IMR-90 (cell line): Measurements from ENCODE around the gene TCOF1. TPM values are rescaled to one million over a fixed set of nuclear protein-coding genes. Genes with fewer than 3 reads are reported as not detected.

Experiments
- ATAC-seq: fragments of 200-7000 bp; cut with Tn5 transposase; 2 replicates; pipeline ENCODE4 v1.9.1; 2020; ENCODE audit warnings: low read depth, mild to moderate bottlenecking, moderate library complexity
- BruUV-seq: library from RNA; stranded (reverse); fragments of 400-500 nt; replicated peaks from 2 replicates; lab custom pipeline; 2021; lab: Mats Ljungman, UMichigan
- CTCF ChIA-PET: fragments of 300-600 bp; formaldehyde crosslinking; extraction: SDS; loops from one replicate; lab custom pipeline; 2021; ENCODE audit warnings: antibody characterized with exemption; lab: Yijun Ruan, JAX
- POLR2A ChIA-PET: fragments of 300-600 bp; sonication (Branson Sonifier 250); formaldehyde crosslinking; loops from one replicate; lab custom pipeline; 2022; ENCODE audit warnings: antibody characterized with exemption; ENCODE audit not compliant: unreplicated experiment; lab: Charles Lee
- DNase-seq: peaks from one replicate; pipeline ENCODE4 v3.0.0; 2013
- H2AFZ ChIP-seq: replicated peaks from 2 replicates; pipeline ENCODE3; 2013; ENCODE audit warnings: low read length, mild to moderate bottlenecking; ENCODE audit not compliant: poor library complexity
- H2AK5ac ChIP-seq: 2 replicates; pipeline ENCODE4 v1.6.1; 2013; ENCODE audit warnings: low read depth, low read length, inconsistent platforms
- H2AK9ac ChIP-seq: replicated peaks from 2 replicates; pipeline ENCODE3; 2013; ENCODE audit warnings: mild to moderate bottlenecking, low read depth, low read length, moderate library complexity; ENCODE audit not compliant: poor library complexity
- H2BK120ac ChIP-seq: 2 replicates; pipeline ENCODE4 v1.6.1; 2013; ENCODE audit warnings: low read depth, low read length, inconsistent platforms
- H2BK15ac ChIP-seq: 3 replicates; pipeline ENCODE4 v1.6.1; 2013; ENCODE audit warnings: low read depth, low read length, inconsistent platforms
- H2BK20ac ChIP-seq: 2 replicates; pipeline ENCODE4 v1.6.1; 2013; ENCODE audit warnings: low read depth, mild to moderate bottlenecking, inconsistent platforms, low read length, moderate library complexity
- H2BK5ac ChIP-seq: 2 replicates; pipeline ENCODE4 v1.6.1; 2013; ENCODE audit warnings: mild to moderate bottlenecking, low read depth, low read length, inconsistent platforms; ENCODE audit not compliant: poor library complexity, severe bottlenecking
- H3K14ac ChIP-seq: replicated peaks from 2 replicates; pipeline ENCODE4 v1.6.1; 2013; ENCODE audit warnings: low read depth, low read length, inconsistent platforms
- H3K18ac ChIP-seq: 2 replicates; pipeline ENCODE4 v1.6.1; 2013; ENCODE audit warnings: low read depth, low read length, control low read depth
- H3K23ac ChIP-seq: 2 replicates; pipeline ENCODE4 v1.6.1; 2013; ENCODE audit warnings: low read depth, low read length, inconsistent platforms
- H3K27ac ChIP-seq: 2 replicates; pipeline ENCODE4 v1.5.1; 2013; ENCODE audit warnings: mild to moderate bottlenecking, control low read depth, low read length; ENCODE audit not compliant: insufficient read depth
- H3K27me3 ChIP-seq: 2 replicates; pipeline ENCODE4 v1.6.1; 2013; ENCODE audit warnings: low read length; ENCODE audit not compliant: control insufficient read depth, insufficient read depth
- H3K36me3 ChIP-seq: 2 replicates; pipeline ENCODE4 v1.6.1; 2013; ENCODE audit warnings: low read length, mixed read lengths; ENCODE audit not compliant: control insufficient read depth, insufficient read depth
- H3K4ac ChIP-seq: 2 replicates; pipeline ENCODE4 v1.6.1; 2013; ENCODE audit warnings: low read depth, low read length, inconsistent platforms
- H3K4me1 ChIP-seq: 2 replicates; pipeline ENCODE4 v1.6.1; 2013; ENCODE audit warnings: low read length, mixed read lengths; ENCODE audit not compliant: control insufficient read depth, insufficient read depth
- H3K4me2 ChIP-seq: 2 replicates; pipeline ENCODE4 v1.6.1; 2013; ENCODE audit warnings: low read depth, mild to moderate bottlenecking, control low read depth, low read length, moderate library complexity
- H3K4me3 ChIP-seq: 2 replicates; pipeline ENCODE4 v1.5.1; 2013; ENCODE audit warnings: low read depth, mild to moderate bottlenecking, control low read depth, low read length, moderate library complexity; ENCODE audit not compliant: insufficient read depth
- H3K56ac ChIP-seq: 2 replicates; pipeline ENCODE4 v1.6.1; 2013; ENCODE audit warnings: low read length, inconsistent platforms; ENCODE audit not compliant: insufficient read depth; ENCODE audit errors: extremely low read depth
- H3K79me1 ChIP-seq, 2 experiments: 2 replicates each; pipeline ENCODE4 v1.6.1; 2013; ENCODE audit warnings: low read length in 2 of 2, inconsistent platforms in 1 of 2, low read depth in 1 of 2
- H3K9ac ChIP-seq: 2 replicates; pipeline ENCODE4 v1.6.1; 2013; ENCODE audit warnings: low read depth, low read length, control low read depth
- H3K9me1 ChIP-seq: 2 replicates; pipeline ENCODE4 v1.6.1; 2013; ENCODE audit warnings: low read length, inconsistent platforms; ENCODE audit not compliant: insufficient read depth
- H3K9me3 ChIP-seq: 2 replicates; pipeline ENCODE4 v1.6.1; 2013; ENCODE audit warnings: low read length; ENCODE audit not compliant: control insufficient read depth, insufficient read depth
- H4K20me1 ChIP-seq: 2 replicates; pipeline ENCODE4 v1.6.1; 2013; ENCODE audit warnings: low read length, inconsistent platforms; ENCODE audit not compliant: insufficient read depth
- H4K5ac ChIP-seq: 2 replicates; pipeline ENCODE4 v1.6.1; 2013; ENCODE audit warnings: mild to moderate bottlenecking, low read depth, low read length, control low read depth
- H4K8ac ChIP-seq, 2 experiments: 2 replicates each; pipeline ENCODE4 v1.6.1; 2013; ENCODE audit warnings: low read depth in 2 of 2, low read length in 2 of 2, control low read depth in 1 of 2, inconsistent platforms in 1 of 2
- H4K91ac ChIP-seq: 2 replicates; pipeline ENCODE4 v1.6.1; 2013; ENCODE audit warnings: low read depth, low read length, inconsistent platforms; ENCODE audit not compliant: insufficient read depth
- BHLHE40 ChIP-seq: fragments of 150-350 bp; IDR thresholded peaks from 2 replicates; pipeline ENCODE4 v1.6.1; 2016; ENCODE audit warnings: mild to moderate bottlenecking, low read depth, low read length
- CHD1 ChIP-seq: IDR thresholded peaks from 2 replicates; pipeline ENCODE4 v1.6.1; 2012; ENCODE audit warnings: low read depth, low read length, improper control_type of control experiment
- MAZ ChIP-seq: IDR thresholded peaks from 2 replicates; pipeline ENCODE4 v1.6.1; 2012; ENCODE audit warnings: low read depth, mild to moderate bottlenecking, low read length, improper control_type of control experiment, moderate library complexity, borderline replicate concordance
- MXI1 ChIP-seq: IDR thresholded peaks from 2 replicates; pipeline ENCODE4 v1.6.1; 2012; ENCODE audit warnings: low read depth, mild to moderate bottlenecking, low read length, moderate library complexity, borderline replicate concordance
- NFE2L2 ChIP-seq: fragments of 150-350 bp; IDR thresholded peaks from 2 replicates; pipeline ENCODE4 v1.6.1; 2016; ENCODE audit warnings: low read depth, mild to moderate bottlenecking, low read length
- POLR2A ChIP-seq: IDR thresholded peaks from 2 replicates; pipeline ENCODE4 v1.6.1; 2012; ENCODE audit warnings: mild to moderate bottlenecking, low read depth, low read length
- RAD21 ChIP-seq: IDR thresholded peaks from 2 replicates; pipeline ENCODE4 v1.6.1; 2012; ENCODE audit warnings: low read length, improper control_type of control experiment
- RCOR1 ChIP-seq: IDR thresholded peaks from 2 replicates; pipeline ENCODE4 v1.6.1; 2012; ENCODE audit warnings: mild to moderate bottlenecking, low read length, improper control_type of control experiment; ENCODE audit not compliant: insufficient replicate concordance
- RFX5 ChIP-seq: IDR thresholded peaks from 2 replicates; pipeline ENCODE4 v1.8.0; 2012; ENCODE audit warnings: low read depth, mild to moderate bottlenecking, low read length, moderate library complexity
- USF2 ChIP-seq: fragments of 150-350 bp; IDR thresholded peaks from 2 replicates; pipeline ENCODE4 v1.6.1; 2017; ENCODE audit warnings: mild to moderate bottlenecking, antibody characterized with exemption, low read length, low read depth
- WGBS, 2 experiments: methylation state at CpG; one replicate each; pipeline versions ENCODE4 v1.1.5 to v1.1.7; 2013; ENCODE audit warnings: missing lambda C conversion rate in 2 of 2; ENCODE audit not compliant: insufficient read length in 1 of 2; ENCODE audit errors: extremely low coverage in 2 of 2; 5-methylcytosine and 5-hydroxymethylcytosine counted together
- dilution Hi-C: fragments of 300-500 bp; cut with HindIII; formaldehyde crosslinking; loops from one replicate; pipeline ENCODE4 v1.14.3; 2018; ENCODE audit warnings: low sequenced_read_pairs; ENCODE audit not compliant: unreplicated experiment
- in situ Hi-C: fragments of 300-500 bp; cut with MboI; formaldehyde crosslinking; loops from 3 replicates; pipeline ENCODE4 v1.14.3; 2019; ENCODE audit warnings: low sequenced_read_pairs, inconsistent platforms, mixed read lengths
- intact Hi-C: fragments of 100-400 bp; cut with micrococcal nuclease; formaldehyde crosslinking; loops from 2 replicates; pipeline ENCODE4 v1.10.0; 2022
- polyA plus RNA-seq, 3 experiments: library from polyadenylated mRNA; depleted of rRNA; stranded (reverse); fragments of >200 nt; gene quantifications; 2 replicates each; pipeline ENCODE4 v1.2.3, GENCODE V29; 2012; ENCODE audit warnings: low replicate concordance in 1 of 3
- total RNA-seq: library from RNA; depleted of rRNA; stranded (reverse); fragments of >200 nt; gene quantifications from 2 replicates; pipeline ENCODE4 v1.2.3, GENCODE V29; 2012
- TF ChIP-seq, protein P1 (sequence below): fragments of 150-350 bp; IDR thresholded peaks from 2 replicates; pipeline ENCODE4 v1.6.1; 2016; ENCODE audit warnings: low read depth, mild to moderate bottlenecking, low read length, moderate library complexity, borderline replicate concordance

The TCOF1 gene
- total and polyA plus RNA-seq, 2 of the 4 experiments (the other 2 are of a cell fraction), result 18.2 to 19.7 TPM

DNA sequence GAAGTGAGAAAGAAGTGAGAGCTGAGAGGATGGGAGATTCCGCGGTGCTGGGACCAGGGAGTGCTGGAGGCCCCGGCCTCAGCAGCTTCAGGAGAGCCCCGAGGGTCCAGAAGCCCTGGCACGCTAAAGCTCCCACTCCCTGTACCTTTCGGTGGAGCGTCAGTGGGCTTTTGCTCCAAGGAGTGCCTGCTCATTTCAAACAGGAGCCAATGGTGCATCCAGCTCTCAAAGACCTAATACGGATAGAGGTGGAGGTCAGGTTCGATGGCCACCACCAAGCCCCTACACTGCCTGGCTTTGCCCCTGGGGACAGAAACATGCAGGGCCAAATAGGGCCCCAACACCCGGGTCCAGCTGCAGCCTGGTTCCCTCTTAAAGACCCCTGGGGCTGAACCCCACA, 47.0 kb downstream of the TCOF1 start:
- H3K4me2 ChIP-seq, result no peak overlapping the region
- intact Hi-C loops, result no loop called here
- no peak overlapping the region for H3K4me3 ChIP-seq
- ChIA-PET POLR2A (no interaction called here), CTCF (no interaction called here)
- H4K91ac ChIP-seq, result no peak overlapping the region
- 81% methylated on average over 7 of the region's 10 CpGs; no CpG with 5 or more reads in 1 of the 2 experiments for WGBS, 2 experiments
- peaks cover 14% of the 10 kb centered on the region for H3K36me3 ChIP-seq
- H3K27me3 ChIP-seq, result no peaks in the 10 kb centered on the region
- H3K23ac ChIP-seq, result no peak overlapping the region
- no peak for ATAC-seq
- no peak overlapping the region for H2BK120ac ChIP-seq
- no peak overlapping the region for H2BK5ac ChIP-seq
- H4K8ac ChIP-seq, result no peak overlapping the region
- no peak overlapping the region for H3K27ac ChIP-seq
- no TSS peak for BruUV-seq
- no peaks in the 10 kb centered on the region for H4K20me1 ChIP-seq
- H2AK5ac ChIP-seq, result no peak overlapping the region
- no peak overlapping the region for H2AFZ ChIP-seq
- H2BK20ac ChIP-seq, result no peak overlapping the region
- H4K5ac ChIP-seq, result no peak overlapping the region
- no peak overlapping the region for H3K14ac ChIP-seq
- peaks cover 0 to 7% of the 10 kb centered on the region in 2 experiments; a peak in 1 of 4 replicates for H3K79me1 ChIP-seq
- dilution Hi-C loops, result no loop called here
- in situ Hi-C loops, result no loop called here
- H2BK15ac ChIP-seq, result no peak overlapping the region
- TF ChIP-seq RFX5 (no peak), MAZ (no peak), BHLHE40 (no peak), MXI1 (no peak), RCOR1 (no peak), CHD1 (no peak), RAD21 (no peak), USF2 (no peak), NFE2L2 (no peak), POLR2A (no peak)
- TF ChIP-seq, protein P1, sequence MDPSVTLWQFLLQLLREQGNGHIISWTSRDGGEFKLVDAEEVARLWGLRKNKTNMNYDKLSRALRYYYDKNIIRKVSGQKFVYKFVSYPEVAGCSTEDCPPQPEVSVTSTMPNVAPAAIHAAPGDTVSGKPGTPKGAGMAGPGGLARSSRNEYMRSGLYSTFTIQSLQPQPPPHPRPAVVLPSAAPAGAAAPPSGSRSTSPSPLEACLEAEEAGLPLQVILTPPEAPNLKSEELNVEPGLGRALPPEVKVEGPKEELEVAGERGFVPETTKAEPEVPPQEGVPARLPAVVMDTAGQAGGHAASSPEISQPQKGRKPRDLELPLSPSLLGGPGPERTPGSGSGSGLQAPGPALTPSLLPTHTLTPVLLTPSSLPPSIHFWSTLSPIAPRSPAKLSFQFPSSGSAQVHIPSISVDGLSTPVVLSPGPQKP, result no peak
- no peak overlapping the region for H3K56ac ChIP-seq
- no peak overlapping the region for H3K9ac ChIP-seq
- no peak overlapping the region for H2AK9ac ChIP-seq
- no peak for DNase-seq
- H3K4ac ChIP-seq, result no peak overlapping the region
- H3K18ac ChIP-seq, result no peak overlapping the region
- H3K9me3 ChIP-seq, result no peaks in the 10 kb centered on the region
- H3K9me1 ChIP-seq, result peaks cover 24% of the 10 kb centered on the region
- peaks cover 3% of the 10 kb centered on the region; the same call in 1 of the 2 replicates for H3K4me1 ChIP-seq
